ENCODE measurements around the gene FBLN5.

FBLN5 gene

GRCh38 chr14:91858536-91859275 is 88.8 kb downstream of the FBLN5 start:
- Histone ChIP-seq H3K9me3 (no peaks in the 10 kb centered on the region), H3K27ac (no peak overlapping the region), H3K4me1 (ENCODE audit: control insufficient read depth in 1 of 2, insufficient read depth in 1 of 2, low read depth in 1 of 2, low read length in 1 of 2) (no peaks in the 10 kb centered on the region), H3K27me3 (peaks cover 8% of the 10 kb centered on the region), H3K36me3 (no peaks in the 10 kb centered on the region), H3K4me3 (ENCODE audit: low read depth in 1 of 2, low read length in 1 of 2) (no peak overlapping the region)
- no peak for TF ChIP-seq CTCF (IDR thresholded peaks at IDR 0.05)

GRCh38 chr14:91857614-91858013 is 89.9 kb downstream of the FBLN5 start:
- H3K4me1 ChIP-seq (ENCODE audit: control insufficient read depth in 1 of 2, insufficient read depth in 1 of 2, low read depth in 1 of 2, low read length in 1 of 2): no peaks in the 10 kb centered on the region
- TF ChIP-seq CTCF (IDR thresholded peaks at IDR 0.05): no peak
- H3K27me3 ChIP-seq: peaks cover 8% of the 10 kb centered on the region
- no peaks in the 10 kb centered on the region for H3K9me3 ChIP-seq
- no peaks in the 10 kb centered on the region for H3K36me3 ChIP-seq
- no peak overlapping the region for H3K27ac ChIP-seq
- no peak overlapping the region for H3K4me3 ChIP-seq (ENCODE audit: low read depth in 1 of 2, low read length in 1 of 2)

GRCh38 chr14:91854327-91854934 is 93.1 kb downstream of the FBLN5 start:
- Histone ChIP-seq H3K27ac (no peak overlapping the region), H3K4me3 (ENCODE audit: low read depth in 1 of 2, low read length in 1 of 2) (no peak overlapping the region), H3K27me3 (peaks cover 8% of the 10 kb centered on the region), H3K9me3 (no peaks in the 10 kb centered on the region), H3K4me1 (ENCODE audit: control insufficient read depth in 1 of 2, insufficient read depth in 1 of 2, low read depth in 1 of 2, low read length in 1 of 2) (no peaks in the 10 kb centered on the region), H3K36me3 (no peaks in the 10 kb centered on the region)
- TF ChIP-seq CTCF (IDR thresholded peaks at IDR 0.05): no peak

GRCh38 chr14:91851563-91851962 is 95.9 kb downstream of the FBLN5 start:
- Histone ChIP-seq H3K4me3 (ENCODE audit: low read depth in 1 of 2, low read length in 1 of 2) (no peak overlapping the region), H3K9me3 (no peaks in the 10 kb centered on the region), H3K27me3 (no peaks in the 10 kb centered on the region), H3K36me3 (no peaks in the 10 kb centered on the region), H3K27ac (no peak overlapping the region), H3K4me1 (ENCODE audit: control insufficient read depth in 1 of 2, insufficient read depth in 1 of 2, low read depth in 1 of 2, low read length in 1 of 2) (no peaks in the 10 kb centered on the region)
- no peak for TF ChIP-seq CTCF (IDR thresholded peaks at IDR 0.05)

- no peak overlapping the region for H3K4me3 ChIP-seq (ENCODE audit: low read depth in 1 of 2, low read length in 1 of 2)
- no peaks in the 10 kb centered on the region for H3K4me1 ChIP-seq (ENCODE audit: control insufficient read depth in 1 of 2, insufficient read depth in 1 of 2, low read depth in 1 of 2, low read length in 1 of 2)
- no peak overlapping the region for H3K27ac ChIP-seq
- no peak for TF ChIP-seq CTCF (IDR thresholded peaks at IDR 0.05)
- no peaks in the 10 kb centered on the region for H3K36me3 ChIP-seq
- H3K27me3 ChIP-seq: peaks cover 3% of the 10 kb centered on the region
- no peaks in the 10 kb centered on the region for H3K9me3 ChIP-seq
Measured at GRCh38 chr14:91848504-91849001, 98.9 kb downstream of the FBLN5 start.

Data from neutrophil (primary cell).